Thyroid gland (tissue), 4 donors: ENCODE measurements around the gene SLC30A7.

Experiments
- CTCF ChIP-seq, 6 experiments: fragments of 200-600 bp in 3 of 6; fragments of 450-650 bp in 3 of 6; sonication (generic) in 3 of 6; IDR thresholded peaks; one replicate each; pipeline ENCODE4 v1.5.1; 2016 to 2019; ENCODE audit warnings: antibody characterized with exemption in 6 of 6, mild to moderate bottlenecking in 2 of 6, inconsistent platforms in 1 of 6, moderate library complexity in 1 of 6
- POLR2A ChIP-seq, 2 donors: fragments of 450-650 bp; IDR thresholded peaks; one replicate each; pipeline ENCODE4 v1.6.1; 2017; ENCODE audit warnings: antibody characterized with exemption in 2 of 2, mild to moderate bottlenecking in 2 of 2, moderate library complexity in 1 of 2

- TF ChIP-seq CTCF (IDR thresholded peaks at IDR 0.05) (peak in 3 of 6 experiments; percentile 66 to 77 (median 74)), POLR2A (IDR thresholded peaks at IDR 0.05) (no peak)
These were observed 27.4 kb upstream of the SLC30A7 start for GRCh38 chr1:100868364-100868995.
